Neuronal stem cell (in vitro differentiated cells): ENCODE data around the gene BRMS1.
"Not testable (repeated sequence)": the region's sequence is repeated elsewhere in the genome, so short reads cannot be mapped to it uniquely, and the experiment has no call there.

Experiments
- DNase-seq: peaks from one replicate; pipeline ENCODE4 v3.0.0-alpha.2; 2013; ENCODE audit warnings: low spot score
- H2AFZ ChIP-seq: one replicate; pipeline ENCODE4 v1.6.1; 2013; ENCODE audit warnings: mild to moderate bottlenecking, low read length, inconsistent platforms
- H2AK5ac ChIP-seq: 2 replicates; pipeline ENCODE4 v1.6.1; 2013; ENCODE audit warnings: low read depth, mild to moderate bottlenecking, inconsistent platforms, low read length, moderate library complexity, mixed read lengths
- H2BK120ac ChIP-seq: 2 replicates; pipeline ENCODE4 v1.6.1; 2013; ENCODE audit warnings: low read depth, mild to moderate bottlenecking, inconsistent platforms, low read length, moderate library complexity, mixed read lengths
- H2BK12ac ChIP-seq: one replicate; pipeline ENCODE4 v1.6.1; 2013; ENCODE audit warnings: low read length, inconsistent platforms
- H2BK15ac ChIP-seq: 2 replicates; pipeline ENCODE4 v1.6.1; 2013; ENCODE audit warnings: mild to moderate bottlenecking, low read length, inconsistent platforms, mixed read lengths
- H2BK5ac ChIP-seq: one replicate; pipeline ENCODE4 v1.6.1; 2013; ENCODE audit warnings: inconsistent platforms, mild to moderate bottlenecking, low read length, moderate library complexity
- H3K14ac ChIP-seq: one replicate; pipeline ENCODE4 v1.6.1; 2013; ENCODE audit warnings: low read length, inconsistent platforms
- H3K18ac ChIP-seq: 2 replicates; pipeline ENCODE4 v1.6.1; 2013; ENCODE audit warnings: low read length, inconsistent platforms
- H3K23ac ChIP-seq: 2 replicates; pipeline ENCODE4 v1.6.1; 2013; ENCODE audit warnings: low read depth, mild to moderate bottlenecking, mixed read lengths, low read length, inconsistent platforms; ENCODE audit not compliant: poor library complexity
- H3K27ac ChIP-seq: replicated peaks from 3 replicates; pipeline ENCODE4 v1.5.1; 2013; ENCODE audit warnings: low read length, inconsistent platforms
- H3K27me3 ChIP-seq, 3 experiments: 2 replicates each; pipeline ENCODE4 v1.6.1; 2013; ENCODE audit warnings: low read length in 3 of 3, mild to moderate bottlenecking in 2 of 3, inconsistent platforms in 1 of 3, low read depth in 1 of 3, mixed read lengths in 1 of 3, moderate library complexity in 1 of 3; ENCODE audit not compliant: control insufficient read depth in 3 of 3, insufficient read depth in 3 of 3
- H3K36me3 ChIP-seq, 2 donors: replicated peaks in 1 of 2; 2 replicates each; pipeline ENCODE4 v1.6.1; 2013; ENCODE audit warnings: low read length in 2 of 2; ENCODE audit not compliant: control insufficient read depth in 2 of 2, insufficient read depth in 2 of 2
- H3K4ac ChIP-seq: 2 replicates; pipeline ENCODE4 v1.6.1; 2013; ENCODE audit warnings: inconsistent platforms, mild to moderate bottlenecking, low read length, moderate library complexity
- H3K4me1 ChIP-seq, 2 donors: 1 replicate in 1 of 2; 2 replicates in 1 of 2; pipeline ENCODE4 v1.6.1; 2013; ENCODE audit warnings: low read length in 2 of 2, low read depth in 1 of 2; ENCODE audit not compliant: control insufficient read depth in 2 of 2, insufficient read depth in 1 of 2
- H3K4me2 ChIP-seq: one replicate; pipeline ENCODE4 v1.6.1; 2013; ENCODE audit warnings: mild to moderate bottlenecking, low read length, inconsistent platforms; ENCODE audit not compliant: insufficient read depth, poor library complexity, severe bottlenecking
- H3K4me3 ChIP-seq, 2 donors: 2 replicates each; pipeline ENCODE4 v1.5.1; 2013; ENCODE audit warnings: low read length in 2 of 2, mild to moderate bottlenecking in 2 of 2, inconsistent platforms in 1 of 2, moderate library complexity in 1 of 2
- H3K79me1 ChIP-seq: one replicate; pipeline ENCODE4 v1.6.1; 2013; ENCODE audit warnings: low read depth, mild to moderate bottlenecking, inconsistent platforms, low read length, moderate library complexity
- H3K9ac ChIP-seq: one replicate; pipeline ENCODE4 v1.6.1; 2013; ENCODE audit warnings: mild to moderate bottlenecking, low read depth, low read length, inconsistent platforms; ENCODE audit not compliant: poor library complexity
- H3K9me3 ChIP-seq, 2 donors: replicated peaks in 1 of 2; 2 replicates each; pipeline versions ENCODE3 to v1.6.1; 2013; ENCODE audit warnings: low read length in 2 of 2, mild to moderate bottlenecking in 2 of 2, inconsistent platforms in 1 of 2, low read depth in 1 of 2, mixed read lengths in 1 of 2, moderate library complexity in 1 of 2; ENCODE audit not compliant: control insufficient read depth in 2 of 2, insufficient read depth in 1 of 2
- H4K8ac ChIP-seq: one replicate; pipeline ENCODE4 v1.6.1; 2013; ENCODE audit warnings: low read depth, mild to moderate bottlenecking, inconsistent platforms, low read length, moderate library complexity
- H4K91ac ChIP-seq: one replicate; pipeline ENCODE4 v1.6.1; 2013; ENCODE audit warnings: low read length, low read depth, mild to moderate bottlenecking, inconsistent platforms; ENCODE audit not compliant: poor library complexity
- WGBS, 2 donors: extraction: QIAGEN DNeasy Blood & Tissue Kit; methylation state at CpG; one replicate each; pipeline ENCODE4 v1.1.7; 2013; ENCODE audit warnings: missing lambda C conversion rate in 2 of 2, mixed read lengths in 1 of 2; ENCODE audit not compliant: insufficient read length in 2 of 2, insufficient replicate concordance in 1 of 2; ENCODE audit errors: extremely low coverage in 2 of 2; 5-methylcytosine and 5-hydroxymethylcytosine counted together

BRMS1 gene

GRCh38 chr11:66311965-66312548, 32.8 kb downstream of the BRMS1 start:
- peak overlapping the region; percentile 64 for H3K4me2 ChIP-seq
- H2BK12ac ChIP-seq, result no peak overlapping the region
- H2AFZ ChIP-seq, result peak overlapping the region; percentile 93
- H3K4me3 ChIP-seq, result peak overlapping the region; percentile 56 to 82
- H2BK120ac ChIP-seq, result no peak overlapping the region
- H3K14ac ChIP-seq, result no peak overlapping the region
- peak overlapping the region; percentile 73 for H3K18ac ChIP-seq
- H3K9me3 ChIP-seq, result no peaks in the 10 kb centered on the region
- peaks cover 0 to 4% (median 2%) of the 10 kb centered on the region in 3 experiments for H3K27me3 ChIP-seq
- no peak overlapping the region for H3K4ac ChIP-seq
- H4K91ac ChIP-seq, result no peak overlapping the region
- H2AK5ac ChIP-seq, result no peak overlapping the region
- H3K27ac ChIP-seq, result peak overlapping the region; percentile 65
- no peak overlapping the region for H4K8ac ChIP-seq
- H3K4me1 ChIP-seq, result peaks cover 8 to 13% of the 10 kb centered on the region in 2 donors
- peak; percentile 92 for DNase-seq
- no peak overlapping the region for H2BK15ac ChIP-seq
- no peaks in the 10 kb centered on the region for H3K79me1 ChIP-seq
- no peaks in the 10 kb centered on the region for H3K36me3 ChIP-seq
- no peak overlapping the region for H3K23ac ChIP-seq
- WGBS, 2 donors, result no CpG with 5 or more reads among the region's 44 CpGs
- H2BK5ac ChIP-seq, result no peak overlapping the region
- H3K9ac ChIP-seq, result peak overlapping the region; percentile 61

DNA sequence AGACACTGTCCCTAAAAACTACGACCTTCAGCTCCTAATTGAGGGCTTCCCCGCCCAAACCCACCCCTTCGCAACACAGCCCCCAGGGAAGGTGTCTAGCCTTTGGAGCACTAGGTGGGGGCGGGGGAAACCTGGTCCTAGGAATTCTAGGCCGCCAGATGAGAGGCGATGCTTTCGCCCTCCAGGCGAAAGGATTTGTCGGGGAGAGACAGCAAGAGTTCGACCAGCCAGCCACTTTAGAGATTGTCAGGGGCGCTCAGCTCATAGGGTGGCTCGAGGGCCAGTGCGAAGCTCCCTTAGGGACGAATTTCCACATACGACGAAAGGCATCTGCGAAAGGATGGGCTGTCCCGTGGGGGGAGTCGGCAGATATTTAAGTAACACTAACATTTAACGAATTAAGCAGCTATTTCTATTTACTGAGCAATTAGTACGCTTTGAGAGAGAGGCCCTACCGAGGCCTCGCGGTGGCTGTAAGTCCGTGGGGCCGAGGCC, 33.4 kb downstream of the BRMS1 start:
- H3K4ac ChIP-seq, result no peak overlapping the region
- H3K4me2 ChIP-seq, result peak overlapping the region; percentile 64
- no peak overlapping the region for H3K23ac ChIP-seq
- peak overlapping the region in 1 of 2 donors; percentile 56 for H3K4me3 ChIP-seq
- H4K8ac ChIP-seq, result no peak overlapping the region
- H3K79me1 ChIP-seq, result no peaks in the 10 kb centered on the region
- H2BK120ac ChIP-seq, result no peak overlapping the region
- H2BK12ac ChIP-seq, result no peak overlapping the region
- peak overlapping the region; percentile 76 for H2AK5ac ChIP-seq
- WGBS, 2 donors, result no CpG with 5 or more reads among the region's 26 CpGs
- H3K9me3 ChIP-seq, result no peaks in the 10 kb centered on the region
- peaks cover 8 to 9% of the 10 kb centered on the region in 2 donors for H3K4me1 ChIP-seq
- H2BK5ac ChIP-seq, result no peak overlapping the region
- H3K27ac ChIP-seq, result no peak overlapping the region
- peaks cover 0 to 4% (median 2%) of the 10 kb centered on the region in 3 experiments for H3K27me3 ChIP-seq
- no peak overlapping the region for H3K9ac ChIP-seq
- H3K18ac ChIP-seq, result no peak overlapping the region
- H2AFZ ChIP-seq, result peak overlapping the region; percentile 93
- peak overlapping the region; percentile 51 for H2BK15ac ChIP-seq
- no peak for DNase-seq
- H3K14ac ChIP-seq, result no peak overlapping the region
- H3K36me3 ChIP-seq, result no peaks in the 10 kb centered on the region
- H4K91ac ChIP-seq, result no peak overlapping the region

- H2BK15ac ChIP-seq, result peak overlapping the region; percentile 51
- not testable (repeated sequence) for H2BK120ac ChIP-seq, H3K4me1 ChIP-seq, H3K23ac ChIP-seq, H3K27ac ChIP-seq, H2BK12ac ChIP-seq, DNase-seq, H3K4me3 ChIP-seq, H3K9me3 ChIP-seq, H3K9ac ChIP-seq, H2BK5ac ChIP-seq, H3K27me3 ChIP-seq, H3K14ac ChIP-seq, H3K36me3 ChIP-seq, H3K18ac ChIP-seq, H3K79me1 ChIP-seq, H3K4me2 ChIP-seq, H4K91ac ChIP-seq, H4K8ac ChIP-seq, H3K4ac ChIP-seq
- WGBS, 2 donors, result no CpG with 5 or more reads among the region's 18 CpGs
- peak overlapping the region; percentile 93 for H2AFZ ChIP-seq
- peak overlapping the region; percentile 76 for H2AK5ac ChIP-seq
These were observed 34.0 kb downstream of the BRMS1 start for GRCh38 chr11:66310803-66311440.

GRCh38 chr11:66310324-66310723, 34.6 kb downstream of the BRMS1 start:
- no peak overlapping the region for H3K14ac ChIP-seq

More at GRCh38 chr11:66310324-66310723, 34.6 kb downstream of the BRMS1 start:
- no peak overlapping the region for H4K8ac ChIP-seq
- no peaks in the 10 kb centered on the region for H3K79me1 ChIP-seq
- no peak overlapping the region for H4K91ac ChIP-seq
- H2BK15ac ChIP-seq, result no peak overlapping the region
- no peak overlapping the region for H3K4me3 ChIP-seq
- no peaks in the 10 kb centered on the region for H3K9me3 ChIP-seq
- H3K18ac ChIP-seq, result no peak overlapping the region
- no peak overlapping the region for H3K4me2 ChIP-seq
- no peak for DNase-seq
- no peak overlapping the region for H3K27ac ChIP-seq
- no CpG with 5 or more reads among the region's 8 CpGs for WGBS, 2 donors
- H3K4me1 ChIP-seq, result peaks cover 7 to 8% of the 10 kb centered on the region in 2 donors
- H3K36me3 ChIP-seq, result no peaks in the 10 kb centered on the region
- H2AFZ ChIP-seq, result no peak overlapping the region
- H3K27me3 ChIP-seq, result peaks cover 0 to 5% (median 2%) of the 10 kb centered on the region in 3 experiments
- no peak overlapping the region for H3K4ac ChIP-seq
- H2AK5ac ChIP-seq, result no peak overlapping the region
- no peak overlapping the region for H3K23ac ChIP-seq
- no peak overlapping the region for H2BK120ac ChIP-seq
- H3K9ac ChIP-seq, result no peak overlapping the region
- no peak overlapping the region for H2BK12ac ChIP-seq
- H2BK5ac ChIP-seq, result no peak overlapping the region
